ENCODE results near the gene SHISA7. TPM values are rescaled to one million over a fixed set of nuclear protein-coding genes. Genes with fewer than 3 reads are reported as not detected.
A peak's percentile ranks its signal among the peaks of the same experiment; 100 is the strongest.
"Not testable (repeated sequence)": the region's sequence is repeated elsewhere in the genome, so short reads cannot be mapped to it uniquely, and the experiment has no call there.

The SHISA7 gene
- total and polyA plus RNA-seq, 7 donors = 0.01 TPM; not detected in 6

- H3K4me3 ChIP-seq = no peak overlapping the region
- no peaks in the 10 kb centered on the region for H3K4me1 ChIP-seq
- intact Hi-C loops (cut with DNase I) = no loop called here
- H3K27me3 ChIP-seq (ENCODE audit: insufficient read depth in 3 of 3, low read length in 2 of 3) = peaks cover 0 to 53% (median 7%) of the 10 kb centered on the region in 3 donors
- peak in 1 of 2 donors; percentile 12 for DNase-seq
- H3K36me3 ChIP-seq (ENCODE audit: insufficient read depth in 1 of 2, low read depth in 1 of 2) = no peaks in the 10 kb centered on the region
- WGBS, 3 donors = 39 to 51% (median 51%) methylated on average over 3 of the region's 3 CpGs
- ATAC-seq = no peak
- TF ChIP-seq, protein P1, sequence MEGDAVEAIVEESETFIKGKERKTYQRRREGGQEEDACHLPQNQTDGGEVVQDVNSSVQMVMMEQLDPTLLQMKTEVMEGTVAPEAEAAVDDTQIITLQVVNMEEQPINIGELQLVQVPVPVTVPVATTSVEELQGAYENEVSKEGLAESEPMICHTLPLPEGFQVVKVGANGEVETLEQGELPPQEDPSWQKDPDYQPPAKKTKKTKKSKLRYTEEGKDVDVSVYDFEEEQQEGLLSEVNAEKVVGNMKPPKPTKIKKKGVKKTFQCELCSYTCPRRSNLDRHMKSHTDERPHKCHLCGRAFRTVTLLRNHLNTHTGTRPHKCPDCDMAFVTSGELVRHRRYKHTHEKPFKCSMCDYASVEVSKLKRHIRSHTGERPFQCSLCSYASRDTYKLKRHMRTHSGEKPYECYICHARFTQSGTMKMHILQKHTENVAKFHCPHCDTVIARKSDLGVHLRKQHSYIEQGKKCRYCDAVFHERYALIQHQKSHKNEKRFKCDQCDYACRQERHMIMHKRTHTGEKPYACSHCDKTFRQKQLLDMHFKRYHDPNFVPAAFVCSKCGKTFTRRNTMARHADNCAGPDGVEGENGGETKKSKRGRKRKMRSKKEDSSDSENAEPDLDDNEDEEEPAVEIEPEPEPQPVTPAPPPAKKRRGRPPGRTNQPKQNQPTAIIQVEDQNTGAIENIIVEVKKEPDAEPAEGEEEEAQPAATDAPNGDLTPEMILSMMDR (IDR thresholded peaks at IDR 0.05) = no peak
- H3K27ac ChIP-seq = no peak overlapping the region
- no peaks in the 10 kb centered on the region for H3K9me3 ChIP-seq
Measured at GRCh38 chr19:55424518-55424917, 18.6 kb downstream of the SHISA7 start.

- Histone ChIP-seq H3K4me3 (no peak overlapping the region), H3K4me1 (no peaks in the 10 kb centered on the region), H3K27me3 (ENCODE audit: insufficient read depth in 3 of 3, low read length in 2 of 3) (peaks cover 0 to 42% (median 6%) of the 10 kb centered on the region in 3 donors), H3K9me3 (no peaks in the 10 kb centered on the region), H3K36me3 (ENCODE audit: insufficient read depth in 1 of 2, low read depth in 1 of 2) (no peaks in the 10 kb centered on the region), H3K27ac (no peak overlapping the region)
- ATAC-seq = no peak
- 55 to 57% (median 57%) methylated on average over 13 of the region's 13 CpGs for WGBS, 3 donors
- peak in 1 of 2 donors; percentile 6 for DNase-seq
- intact Hi-C loops (cut with DNase I) = no loop called here
- TF ChIP-seq, protein P1 (IDR thresholded peaks at IDR 0.05) = no peak
Measured at GRCh38 chr19:55423225-55424005, 19.7 kb downstream of the SHISA7 start.

DNA sequence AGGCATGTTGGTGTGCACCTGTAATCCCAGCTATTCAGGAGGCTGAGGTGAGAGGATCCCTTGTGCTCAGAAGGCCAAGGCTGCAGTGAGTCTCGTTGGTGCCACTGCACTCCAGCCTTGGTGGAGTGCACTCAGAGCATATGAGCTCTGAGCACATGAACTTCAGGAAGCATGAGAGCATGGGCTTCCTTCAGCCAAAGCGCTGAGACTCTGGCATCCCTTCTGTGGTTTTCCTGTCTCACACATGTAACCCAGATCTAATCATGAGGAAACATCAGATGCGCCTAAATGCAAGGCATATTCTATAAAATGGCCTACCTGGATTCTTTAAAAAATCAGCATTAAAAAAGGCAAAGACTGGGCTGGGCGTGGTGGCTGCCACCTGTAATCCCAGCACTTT is 21.8 kb downstream of the SHISA7 start:
- H3K4me3 ChIP-seq; H3K9me3 ChIP-seq; H3K36me3 ChIP-seq (ENCODE audit: insufficient read depth in 1 of 2, low read depth in 1 of 2); intact Hi-C loops (cut with DNase I); H3K27ac ChIP-seq; ATAC-seq; DNase-seq; H3K4me1 ChIP-seq: not testable (repeated sequence)
- peaks cover 0 to 40% (median 3%) of the 10 kb centered on the region in 3 donors for H3K27me3 ChIP-seq (ENCODE audit: insufficient read depth in 3 of 3, low read length in 2 of 3)
- 54 to 64% (median 61%) methylated on average over 4 of the region's 4 CpGs for WGBS, 3 donors

GRCh38 chr19:55419624-55420236 is 23.4 kb downstream of the SHISA7 start:
- no peak for ATAC-seq
- DNase-seq = no peak
- Histone ChIP-seq H3K27ac (no peak overlapping the region), H3K9me3 (no peaks in the 10 kb centered on the region), H3K4me1 (no peaks in the 10 kb centered on the region), H3K27me3 (ENCODE audit: insufficient read depth in 3 of 3, low read length in 2 of 3) (peaks cover 0 to 26% (median 3%) of the 10 kb centered on the region in 3 donors), H3K36me3 (ENCODE audit: insufficient read depth in 1 of 2, low read depth in 1 of 2) (no peaks in the 10 kb centered on the region), H3K4me3 (no peak overlapping the region)
- intact Hi-C loops (cut with DNase I) = loop anchor here in 1 of 2 donors (5.0 kb wide), 1 partner anchor 117 kb away; no protein-coding TSS in a partner anchor
- 46 to 70% (median 65%) methylated on average over 5 of the region's 5 CpGs for WGBS, 3 donors
- TF ChIP-seq, protein P1 (IDR thresholded peaks at IDR 0.05) = no peak

DNA sequence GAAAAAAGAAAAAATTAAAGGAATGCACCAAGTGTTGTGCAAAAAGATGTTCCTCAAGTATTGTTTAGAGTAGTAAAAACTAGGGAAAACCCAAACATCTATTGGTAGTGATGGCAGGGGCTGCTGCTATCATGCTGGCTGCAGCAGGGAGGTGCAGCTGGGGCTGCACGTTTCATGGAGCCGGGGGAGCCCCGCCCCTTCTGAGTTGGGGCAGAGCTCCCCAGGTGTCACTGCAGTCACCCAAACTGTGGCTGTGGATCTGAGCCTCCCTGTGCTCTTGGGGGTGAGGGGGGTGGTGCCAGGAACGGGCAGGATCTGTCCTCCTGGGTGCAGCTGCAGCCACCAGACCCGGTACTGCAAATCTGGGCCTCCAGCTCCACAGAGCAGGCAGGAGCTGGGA is 24.0 kb downstream of the SHISA7 start:
- ATAC-seq = no peak

More for the DNA sequence above, 24.0 kb downstream of the SHISA7 start:
- peaks cover 0 to 20% (median 3%) of the 10 kb centered on the region in 3 donors for H3K27me3 ChIP-seq (ENCODE audit: insufficient read depth in 3 of 3, low read length in 2 of 3)
- no peaks in the 10 kb centered on the region for H3K4me1 ChIP-seq
- TF ChIP-seq, protein P1 (IDR thresholded peaks at IDR 0.05) = no peak
- no peak overlapping the region for H3K4me3 ChIP-seq
- H3K27ac ChIP-seq = no peak overlapping the region
- no peak for DNase-seq
- no peaks in the 10 kb centered on the region for H3K36me3 ChIP-seq (ENCODE audit: insufficient read depth in 1 of 2, low read depth in 1 of 2)
- WGBS, 3 donors = 43 to 48% (median 44%) methylated on average over 5 of the region's 5 CpGs
- no peaks in the 10 kb centered on the region for H3K9me3 ChIP-seq
- intact Hi-C loops (cut with DNase I) = loop anchor here in 1 of 2 donors (5.0 kb wide), 1 partner anchor 117 kb away; no protein-coding TSS in a partner anchor

Measured in psoas muscle (tissue), 8 donors.